Activated effector memory CD4-positive, alpha-beta T cell treated with Interleukin-2 at 50 U/mL for 16 hours (primary cell): ENCODE data around the gene AKAIN1.

ENCODE experiments used
- DNase-seq: peaks from one replicate; pipeline ENCODE4 v3.0.0-alpha.2; 2020

The AKAIN1 gene

GRCh38 chr18:5158587-5158986, 38.5 kb downstream of the AKAIN1 start:
- DNase-seq, result no peak

- DNase-seq, result no peak
Observed at GRCh38 chr18:5158172-5158571, 38.9 kb downstream of the AKAIN1 start.

GRCh38 chr18:5155907-5156287, 41.2 kb downstream of the AKAIN1 start:
- no peak for DNase-seq

GRCh38 chr18:5155218-5155906, 41.7 kb downstream of the AKAIN1 start:
- no peak for DNase-seq

- DNase-seq, result no peak
Observed at GRCh38 chr18:5152343-5153020, 44.6 kb downstream of the AKAIN1 start.

- no peak for DNase-seq
Observed at GRCh38 chr18:5150894-5151293, 46.2 kb downstream of the AKAIN1 start.

- DNase-seq, result no peak
Observed at GRCh38 chr18:5146093-5146492, 51.0 kb downstream of the AKAIN1 start.

GRCh38 chr18:5145168-5145825, 51.8 kb downstream of the AKAIN1 start:
- DNase-seq, result no peak

- no peak for DNase-seq
Observed at GRCh38 chr18:5144629-5145028, 52.4 kb downstream of the AKAIN1 start.

GRCh38 chr18:5142859-5143258, 54.2 kb downstream of the AKAIN1 start:
- no peak for DNase-seq

- DNase-seq, result no peak
Observed at GRCh38 chr18:5142131-5142530, 54.9 kb downstream of the AKAIN1 start.

GRCh38 chr18:5137261-5137660, 59.8 kb downstream of the AKAIN1 start:
- no peak for DNase-seq

- no peak for DNase-seq
Observed at GRCh38 chr18:5132987-5133386, 64.1 kb downstream of the AKAIN1 start.

- DNase-seq, result no peak
Observed at GRCh38 chr18:5122272-5122671, 74.8 kb downstream of the AKAIN1 start.

GRCh38 chr18:5110266-5110665, 86.8 kb downstream of the AKAIN1 start:
- no peak for DNase-seq

- DNase-seq, result no peak
Observed at GRCh38 chr18:5107988-5108387, 89.1 kb downstream of the AKAIN1 start.

- DNase-seq, result no peak
Observed at GRCh38 chr18:5106730-5107129, 90.3 kb downstream of the AKAIN1 start.

GRCh38 chr18:5104246-5104645, 92.8 kb downstream of the AKAIN1 start:
- no peak for DNase-seq

- no peak for DNase-seq
Observed at GRCh38 chr18:5103693-5104092, 93.4 kb downstream of the AKAIN1 start.

GRCh38 chr18:5103286-5103685, 93.8 kb downstream of the AKAIN1 start:
- no peak for DNase-seq

GRCh38 chr18:5097116-5097703, 99.8 kb downstream of the AKAIN1 start:
- DNase-seq, result no peak

- no peak for DNase-seq
Observed at GRCh38 chr18:5095239-5095638, 101.8 kb downstream of the AKAIN1 start.

- DNase-seq, result no peak
Observed at GRCh38 chr18:5093902-5094301, 103.2 kb downstream of the AKAIN1 start.
